Endothelial cell of umbilical vein (primary cell): ENCODE data around the gene AMTN. TPM values are rescaled to one million over a fixed set of nuclear protein-coding genes. Genes with fewer than 3 reads are reported as not detected.

Experiments used
- BruUV-seq: library from RNA; stranded (reverse); fragments of 400-500 nt; replicated peaks from 2 replicates; lab custom pipeline; 2021; lab: Mats Ljungman, UMichigan
- CTCF ChIA-PET: fragments of 300-600, 350-600 bp; sonication (Branson Sonifier 250); formaldehyde crosslinking; loops from one replicate; lab custom pipeline; 2021; ENCODE audit warnings: antibody characterized with exemption, inconsistent platforms; lab: Charles Lee
- POLR2A ChIA-PET: fragments of 300-600, 350-600 bp; sonication (Branson Sonifier 250); formaldehyde crosslinking; loops from one replicate; lab custom pipeline; 2021; ENCODE audit warnings: antibody characterized with exemption, inconsistent platforms; lab: Charles Lee
- DNase-seq: peaks from one replicate; pipeline ENCODE4 v3.0.0-alpha.2; 2011; ENCODE audit warnings: low read depth, low spot score
- FAIRE-seq: peaks from 2 replicates; lab custom pipeline; 2011; peaks lifted over from hg19 to GRCh38; lab: Jason Lieb, UNC
- H2AFZ ChIP-seq: 2 replicates; pipeline ENCODE4 v1.6.0; 2012; ENCODE audit warnings: low read depth, low read length, control low read depth, inconsistent platforms
- H3K27ac ChIP-seq: 2 replicates; pipeline ENCODE4 v1.5.1; 2011; ENCODE audit warnings: low read depth, mild to moderate bottlenecking, control low read depth, low read length, moderate library complexity; ENCODE audit not compliant: insufficient read depth
- H3K27me3 ChIP-seq, 2 experiments: 2 replicates each; pipeline versions ENCODE4 v1.6.0 to v1.6.1; 2011; ENCODE audit warnings: low read length in 2 of 2, mixed read lengths in 1 of 2; ENCODE audit not compliant: control insufficient read depth in 2 of 2, insufficient read depth in 2 of 2
- H3K36me3 ChIP-seq, 2 experiments: 2 replicates in 1 of 2; 3 replicates in 1 of 2; pipeline ENCODE4 v1.5.1; 2011; ENCODE audit warnings: low read length in 2 of 2, mild to moderate bottlenecking in 1 of 2, moderate library complexity in 1 of 2; ENCODE audit not compliant: control insufficient read depth in 2 of 2, insufficient read depth in 2 of 2; ENCODE audit errors: extremely low read depth in 1 of 2
- H3K4me1 ChIP-seq: 3 replicates; pipeline ENCODE4 v1.5.1; 2011; ENCODE audit warnings: mild to moderate bottlenecking, low read length; ENCODE audit not compliant: control insufficient read depth, insufficient read depth; ENCODE audit errors: extremely low read depth
- H3K4me2 ChIP-seq: 2 replicates; pipeline ENCODE4 v1.6.1; 2011; ENCODE audit warnings: low read length, control low read depth, mixed read lengths; ENCODE audit not compliant: insufficient read depth
- H3K4me3 ChIP-seq, 3 experiments: fragments of 200-600 bp in 1 of 3; sonication (generic), shearing (Covaris generic) in 1 of 3; replicated peaks in 1 of 3; 2 replicates each; pipeline ENCODE4 v1.5.1; 2011 to 2016; ENCODE audit warnings: control low read depth in 3 of 3, low read length in 3 of 3, mild to moderate bottlenecking in 2 of 3, inconsistent platforms in 1 of 3, low read depth in 1 of 3, moderate library complexity in 1 of 3; ENCODE audit not compliant: insufficient read depth in 1 of 3
- H3K79me2 ChIP-seq: 2 replicates; pipeline ENCODE4 v1.6.0; 2012; ENCODE audit warnings: low read length, inconsistent platforms; ENCODE audit not compliant: control insufficient read depth, insufficient read depth
- H3K9ac ChIP-seq: replicated peaks from 2 replicates; pipeline ENCODE3; 2011; ENCODE audit warnings: low read length, control low read depth; ENCODE audit not compliant: insufficient read depth; ENCODE audit errors: extremely low read depth
- H3K9me1 ChIP-seq: replicated peaks from 3 replicates; pipeline ENCODE4 v1.6.0; 2011; ENCODE audit warnings: mild to moderate bottlenecking, low read length; ENCODE audit not compliant: control insufficient read depth, insufficient read depth; ENCODE audit errors: extremely low read depth
- H3K9me3 ChIP-seq: replicated peaks from 2 replicates; pipeline ENCODE4 v1.5.1; 2012; ENCODE audit warnings: low read length, inconsistent platforms; ENCODE audit not compliant: control insufficient read depth, insufficient read depth
- H4K20me1 ChIP-seq: replicated peaks from 2 replicates; pipeline ENCODE3; 2011; ENCODE audit warnings: mild to moderate bottlenecking, low read length; ENCODE audit not compliant: control insufficient read depth, insufficient read depth; ENCODE audit errors: extremely low read depth
- CTCF ChIP-seq, 2 donors: IDR thresholded peaks; 1 replicate in 1 of 2; 2 replicates in 1 of 2; pipeline ENCODE4 v1.5.1; 2011; ENCODE audit warnings: low read length in 2 of 2, mild to moderate bottlenecking in 2 of 2, moderate library complexity in 2 of 2, control low read depth in 1 of 2, inconsistent platforms in 1 of 2, low read depth in 1 of 2; ENCODE audit not compliant: insufficient read depth in 1 of 2; ENCODE audit errors: extremely low read depth in 1 of 2
- EZH2 ChIP-seq: IDR thresholded peaks from 2 replicates; pipeline ENCODE4 v1.6.1; 2012; ENCODE audit warnings: borderline replicate concordance, low read depth, mild to moderate bottlenecking, moderate library complexity, low read length, inconsistent platforms; ENCODE audit not compliant: severe bottlenecking
- FOS ChIP-seq: IDR thresholded peaks from 2 replicates; pipeline ENCODE4 v1.6.1; 2011; ENCODE audit warnings: mild to moderate bottlenecking, low read length, moderate library complexity, borderline replicate concordance; ENCODE audit not compliant: insufficient read depth
- GATA2 ChIP-seq: IDR thresholded peaks from 2 replicates; pipeline ENCODE4 v1.7.0; 2011; ENCODE audit warnings: low read depth, mild to moderate bottlenecking, moderate library complexity, mixed read lengths, low read length; ENCODE audit not compliant: insufficient read length, insufficient read depth
- JUN ChIP-seq: IDR thresholded peaks from 2 replicates; pipeline ENCODE4 v1.6.1; 2011; ENCODE audit warnings: borderline replicate concordance, low read depth; ENCODE audit not compliant: insufficient read length, insufficient read depth
- MAX ChIP-seq: IDR thresholded peaks from 2 replicates; pipeline ENCODE4 v1.6.1; 2011; ENCODE audit not compliant: insufficient read depth, insufficient read length
- MYC ChIP-seq: IDR thresholded peaks from one replicate; pipeline ENCODE4 v1.6.1; 2011; ENCODE audit warnings: mild to moderate bottlenecking, low read depth, low read length
- POLR2A ChIP-seq: IDR thresholded peaks from 2 replicates; pipeline ENCODE4 v1.6.1; 2012; ENCODE audit warnings: low read depth, mild to moderate bottlenecking, control low read depth, low read length
- POLR2AphosphoS5 ChIP-seq: IDR thresholded peaks from 2 replicates; pipeline ENCODE4 v1.6.1; 2012; ENCODE audit warnings: low read depth, mild to moderate bottlenecking, control low read depth, low read length, moderate library complexity; ENCODE audit not compliant: insufficient read depth
- dilution Hi-C: fragments of 300-500 bp; cut with MboI; formaldehyde crosslinking; loops from one replicate; pipeline ENCODE4 v1.15.0; 2019; ENCODE audit warnings: low sequenced_read_pairs; ENCODE audit not compliant: extremely low pct_ligation_motif_present
- intact Hi-C: fragments of 100-400 bp; cut with micrococcal nuclease; formaldehyde crosslinking; loops from one replicate; pipeline ENCODE4 v1.10.0; 2022
- polyA plus RNA-seq, 4 experiments: library from polyadenylated mRNA; depleted of rRNA in 3 of 4; stranded (reverse) in 3 of 4; unstranded in 1 of 4; fragments of >200 nt; gene quantifications; 2 replicates each; pipeline versions ENCODE4 v1.2.1 to v1.2.3, GENCODE V29; 2011 to 2012; ENCODE audit warnings: missing spikeins in 1 of 4
- total RNA-seq: library from RNA; stranded (reverse); gene quantifications from 2 replicates; pipeline ENCODE4 v1.2.3, GENCODE V29; 2021

Gene AMTN
- total and polyA plus RNA-seq, 2 donors (not counting 3 experiments of a cell fraction or from before 2014, with no cell fraction given) = 0.95 TPM; not detected in 1

- Histone ChIP-seq H3K9me3 (no peaks in the 10 kb centered on the region), H3K79me2 (no peaks in the 10 kb centered on the region), H4K20me1 (no peaks in the 10 kb centered on the region), H3K4me3 (no peak overlapping the region), H3K27me3 (no peaks in the 10 kb centered on the region), H3K27ac (no peak overlapping the region), H3K36me3 (no peaks in the 10 kb centered on the region), H3K9me1 (no peaks in the 10 kb centered on the region), H3K4me1 (no peaks in the 10 kb centered on the region), H2AFZ (no peak overlapping the region), H3K4me2 (no peak overlapping the region), H3K9ac (no peak overlapping the region)
- FAIRE-seq = no peak
- DNase-seq = no peak
- dilution Hi-C loops (no loop called here), intact Hi-C loops (no loop called here)
- TF ChIP-seq FOS = no peak
- TF ChIP-seq JUN = no peak
- TF ChIP-seq GATA2 = no peak
- no peak for TF ChIP-seq EZH2
- TF ChIP-seq POLR2A = no peak
- TF ChIP-seq POLR2AphosphoS5 = no peak
- no peak for TF ChIP-seq CTCF (IDR thresholded peaks at IDR 0.05; ENCODE audit: extremely low read depth in 1 of 2, insufficient read depth in 1 of 2, low read depth in 1 of 2, low read length in 2 of 2)
- TF ChIP-seq MAX = no peak
- TF ChIP-seq MYC = no peak
- no TSS peak for BruUV-seq
- CTCF ChIA-PET = interaction anchor here (1.6 kb wide), 1 partner anchor 12 kb away, joined by 4 read pairs; no protein-coding TSS in a partner anchor
- POLR2A ChIA-PET = no interaction called here
Observed at GRCh38 chr4:70570796-70571195, 52.4 kb downstream of the AMTN start.
